ENCODE measurements around the gene CELF4. TPM values are rescaled to one million over a fixed set of nuclear protein-coding genes. Genes with fewer than 3 reads are reported as not detected.

The CELF4 gene
- total RNA-seq, 4 donors from 2014 or later = 0.16 to 0.59 TPM; not detected in 2

- TF ChIP-seq POLR2A (IDR thresholded peaks at IDR 0.05) (no peak), CTCF (IDR thresholded peaks at IDR 0.05) (no peak)
- H3K4me3 ChIP-seq (ENCODE audit: low read depth, poor library complexity, severe bottlenecking) = no peak overlapping the region
- 59 to 69% methylated on average over 9 of the region's 9 CpGs for WGBS, 2 donors
- intact Hi-C loops (cut with DNase I; ENCODE audit: low total_unique reads) = no loop called here
- no peak for DNase-seq (ENCODE audit: low spot score in 2 of 2)
Measured at GRCh38 chr18:37511721-37512298, 53.8 kb downstream of the CELF4 start.

- DNase-seq (ENCODE audit: low spot score in 2 of 2) = no peak
- intact Hi-C loops (cut with DNase I; ENCODE audit: low total_unique reads) = no loop called here
- 87 to 96% methylated on average over 1 of the region's 1 CpG for WGBS, 2 donors
- no peak overlapping the region for H3K4me3 ChIP-seq (ENCODE audit: low read depth, poor library complexity, severe bottlenecking)
- TF ChIP-seq CTCF (IDR thresholded peaks at IDR 0.05) = no peak
- TF ChIP-seq POLR2A (IDR thresholded peaks at IDR 0.05) = no peak
Measured at GRCh38 chr18:37509600-37509999, 56.0 kb downstream of the CELF4 start.

- 52 to 63% methylated on average over 3 of the region's 3 CpGs for WGBS, 2 donors
- no peak for TF ChIP-seq POLR2A (IDR thresholded peaks at IDR 0.05)
- no peak for TF ChIP-seq CTCF (IDR thresholded peaks at IDR 0.05)
- no peak for DNase-seq (ENCODE audit: low spot score in 2 of 2)
- intact Hi-C loops (cut with DNase I; ENCODE audit: low total_unique reads) = no loop called here
- no peak overlapping the region for H3K4me3 ChIP-seq (ENCODE audit: low read depth, poor library complexity, severe bottlenecking)
Measured at GRCh38 chr18:37508207-37508606, 57.4 kb downstream of the CELF4 start.

GRCh38 chr18:37507239-37507638 is 58.4 kb downstream of the CELF4 start:
- intact Hi-C loops (cut with DNase I; ENCODE audit: low total_unique reads) = no loop called here
- no peak for DNase-seq (ENCODE audit: low spot score in 2 of 2)
- TF ChIP-seq POLR2A (IDR thresholded peaks at IDR 0.05) (no peak), CTCF (IDR thresholded peaks at IDR 0.05) (no peak)
- no peak overlapping the region for H3K4me3 ChIP-seq (ENCODE audit: low read depth, poor library complexity, severe bottlenecking)
- WGBS, 2 donors = 52 to 53% methylated on average over 2 of the region's 2 CpGs

GRCh38 chr18:37506001-37506400 is 59.6 kb downstream of the CELF4 start:
- 81 to 82% methylated on average over 9 of the region's 9 CpGs for WGBS, 2 donors
- H3K4me3 ChIP-seq (ENCODE audit: low read depth, poor library complexity, severe bottlenecking) = no peak overlapping the region
- intact Hi-C loops (cut with DNase I; ENCODE audit: low total_unique reads) = no loop called here
- TF ChIP-seq CTCF (IDR thresholded peaks at IDR 0.05) (no peak), POLR2A (IDR thresholded peaks at IDR 0.05) (no peak)
- DNase-seq (ENCODE audit: low spot score in 2 of 2) = no peak

GRCh38 chr18:37505321-37505720 is 60.3 kb downstream of the CELF4 start:
- DNase-seq (ENCODE audit: low spot score in 2 of 2) = no peak
- intact Hi-C loops (cut with DNase I; ENCODE audit: low total_unique reads) = no loop called here
- TF ChIP-seq CTCF (IDR thresholded peaks at IDR 0.05) (no peak), POLR2A (IDR thresholded peaks at IDR 0.05) (no peak)
- 79 to 84% methylated on average over 4 of the region's 4 CpGs for WGBS, 2 donors
- H3K4me3 ChIP-seq (ENCODE audit: low read depth, poor library complexity, severe bottlenecking) = no peak overlapping the region

Measured in lower leg skin (tissue), 4 donors.